Kidney capillary endothelial cell (primary cell): ENCODE data around the gene ACOX1.

ENCODE experiments used
- DNase-seq: peaks from one replicate; pipeline ENCODE4 v3.0.0-alpha.2; 2018; ENCODE audit warnings: low spot score

Gene ACOX1

DNA sequence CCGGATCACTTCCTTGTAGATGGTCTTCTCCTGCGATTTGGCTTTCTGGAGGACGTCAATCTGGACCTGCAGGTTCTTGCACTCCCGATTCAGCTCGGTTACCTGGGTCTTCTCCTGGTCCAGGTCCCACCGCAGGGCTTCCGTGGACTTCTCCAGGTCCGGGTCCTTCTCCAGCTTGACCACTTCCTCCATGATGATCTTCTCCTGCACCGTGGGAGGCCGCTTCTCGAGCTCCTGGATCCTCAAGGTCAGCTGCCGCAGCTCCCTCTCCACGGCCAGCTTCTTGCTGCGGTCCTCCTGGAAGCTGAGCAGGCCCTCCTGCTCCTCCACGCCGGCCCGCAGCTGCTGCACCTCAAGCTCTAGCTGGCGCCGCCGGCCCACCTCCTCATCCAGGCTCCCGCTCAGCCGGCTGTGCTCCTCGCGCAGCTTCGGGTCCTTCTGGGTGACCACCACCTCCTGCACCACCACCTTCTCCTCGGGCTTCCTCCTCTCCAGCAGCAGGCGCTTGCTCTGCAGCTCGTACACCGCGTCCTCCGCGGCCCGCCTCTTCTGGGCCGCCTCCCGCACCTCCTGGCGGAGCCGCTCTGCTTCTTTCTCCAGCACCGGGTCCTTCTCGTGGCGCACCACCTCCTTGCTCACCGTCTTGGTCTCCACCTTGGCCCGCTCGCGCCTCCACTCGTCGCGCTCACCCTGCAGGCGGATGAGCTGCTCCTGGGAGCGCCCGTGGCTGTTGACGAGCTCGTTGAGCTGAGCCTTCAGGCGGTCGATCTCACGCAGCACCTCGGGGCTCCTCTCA is 29.9 kb upstream of the ACOX1 start:
- no peak for DNase-seq

DNA sequence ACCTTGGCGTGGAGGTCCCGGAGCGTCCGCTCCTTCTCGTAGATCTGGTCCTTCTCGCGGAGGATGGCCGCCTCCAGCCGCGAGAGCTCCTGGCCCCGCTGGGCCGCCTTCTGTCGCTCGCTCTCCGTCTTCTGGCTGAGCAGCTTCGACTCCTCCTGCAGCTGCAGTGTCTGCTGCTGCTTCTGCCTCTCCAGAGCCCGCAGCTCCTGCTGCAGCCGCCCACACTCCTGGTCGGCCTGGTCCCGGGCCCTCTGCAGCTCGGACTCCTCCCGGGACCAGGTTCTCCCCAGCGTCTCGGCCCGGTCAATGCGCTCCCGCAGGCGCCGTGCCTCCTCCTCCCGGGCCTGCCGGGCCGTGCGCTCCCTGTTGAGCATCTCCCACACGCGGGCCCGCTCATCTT is 29.2 kb upstream of the ACOX1 start:
- DNase-seq: no peak

DNA sequence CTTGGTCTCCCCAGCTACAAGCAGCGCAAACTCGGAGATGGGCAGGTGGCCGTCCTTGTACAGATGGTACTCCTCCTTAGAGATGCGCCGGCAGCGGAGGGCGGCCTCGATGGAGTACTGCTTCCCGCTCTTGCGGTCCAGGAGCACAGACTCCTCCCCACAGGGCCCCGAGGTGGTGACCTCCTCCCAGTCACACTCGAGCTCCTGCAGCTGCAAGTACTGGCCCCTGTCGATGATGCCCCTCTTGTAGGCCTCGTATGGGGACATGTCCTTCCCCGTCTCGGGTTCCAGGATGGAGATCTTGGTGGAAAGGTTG is 28.8 kb upstream of the ACOX1 start:
- DNase-seq: no peak

DNA sequence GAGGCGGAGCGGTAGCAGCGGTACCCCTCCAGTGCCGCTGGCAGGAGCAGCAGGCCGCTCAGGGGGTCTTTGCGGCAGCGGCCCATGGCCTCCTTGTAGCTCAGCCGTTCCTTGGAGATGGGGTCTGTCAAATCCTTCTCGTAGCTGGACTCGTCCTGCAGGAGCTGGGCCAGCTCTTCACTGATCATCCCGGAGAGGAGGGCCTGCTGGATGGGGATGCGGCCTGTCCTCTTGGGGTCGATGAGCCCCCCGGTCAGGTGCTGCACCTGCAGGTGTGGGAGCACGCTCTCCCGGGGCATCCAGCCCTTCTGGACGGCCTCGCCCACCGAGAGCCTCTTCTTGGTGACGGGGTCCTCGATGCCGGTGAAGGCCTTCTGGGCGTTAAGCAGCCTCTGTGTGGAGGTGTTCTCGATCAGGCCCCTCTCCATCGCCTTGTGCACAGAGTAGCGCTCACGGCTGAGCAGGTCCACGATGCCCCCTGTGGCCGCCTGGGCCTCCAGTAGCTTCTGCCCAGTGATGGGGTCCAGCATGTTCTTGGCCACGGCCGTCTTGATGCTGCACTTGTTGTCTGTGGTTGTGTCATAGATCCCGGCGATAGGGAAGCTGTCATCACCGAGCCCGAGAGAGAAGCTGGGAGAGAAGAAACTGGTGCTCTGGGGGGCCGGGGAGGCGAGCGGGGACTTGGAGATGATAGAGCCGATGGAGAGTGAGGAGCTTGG is 28.3 kb upstream of the ACOX1 start:
- no peak for DNase-seq

DNA sequence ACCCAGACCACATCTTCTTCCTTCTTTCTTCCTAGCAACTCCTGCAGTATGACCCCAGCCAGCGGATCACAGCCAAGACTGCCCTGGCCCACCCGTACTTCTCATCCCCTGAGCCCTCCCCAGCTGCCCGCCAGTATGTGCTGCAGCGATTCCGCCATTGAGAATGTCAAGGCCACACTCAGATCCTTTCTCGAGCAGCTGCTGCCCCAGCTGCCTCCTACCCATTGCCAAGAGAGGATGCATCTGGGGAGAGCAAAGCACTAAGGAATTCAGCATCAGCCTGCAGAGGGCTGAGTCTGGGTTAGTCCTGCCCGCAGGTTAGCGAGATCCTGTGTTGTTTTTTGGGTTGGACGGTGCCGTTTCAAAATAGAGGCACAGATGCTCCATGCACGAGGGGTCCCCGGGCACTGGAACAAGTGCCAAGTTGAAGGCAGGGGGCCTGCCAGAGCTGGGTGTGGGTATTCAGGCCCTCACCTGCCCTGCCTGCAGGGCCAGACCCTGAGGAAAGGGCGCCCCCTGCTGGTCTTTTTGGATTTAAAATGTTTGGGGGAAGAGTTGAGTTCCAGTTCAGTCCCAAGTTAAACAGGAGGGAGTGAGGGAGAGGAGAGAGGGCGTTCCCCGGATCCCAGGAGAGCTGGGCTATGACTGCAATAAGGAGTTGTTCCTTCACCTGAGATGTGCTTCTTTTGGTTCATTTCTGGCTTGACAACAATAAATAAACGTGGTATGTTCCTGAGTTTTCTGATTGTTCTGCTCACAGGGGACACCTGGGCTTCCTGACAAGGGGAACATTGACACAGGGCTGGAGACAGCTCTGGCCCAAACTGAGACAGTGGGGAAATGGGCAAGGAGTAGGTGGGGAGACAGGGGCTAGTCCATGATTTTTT is 26.5 kb upstream of the ACOX1 start:
- peak; percentile 59 for DNase-seq

DNA sequence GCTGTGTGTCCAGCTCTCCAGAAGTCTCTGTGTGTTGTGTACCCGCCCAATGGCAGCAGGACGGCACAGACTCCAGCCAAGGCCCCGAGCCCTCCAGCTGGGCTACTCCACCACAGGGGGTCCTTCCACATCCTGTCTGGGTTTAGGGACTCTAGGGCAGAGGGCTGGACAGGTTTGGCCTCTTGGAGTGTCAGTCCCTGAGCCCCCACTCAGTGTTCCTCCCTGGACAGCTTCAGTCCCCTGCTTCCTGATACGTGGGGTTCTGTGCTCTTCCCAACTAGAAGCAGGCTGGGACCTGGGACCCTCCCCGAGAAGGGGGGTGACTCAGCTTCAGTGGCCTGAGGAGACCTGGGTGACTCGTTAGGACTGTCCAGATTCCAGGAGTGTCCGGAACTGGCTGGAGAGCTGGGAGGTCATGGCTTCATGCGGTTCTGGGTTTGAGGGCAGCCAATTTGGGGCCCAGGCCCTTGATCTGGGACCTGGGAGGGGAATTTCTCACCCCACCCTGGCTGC is 25.8 kb upstream of the ACOX1 start:
- no peak for DNase-seq

DNA sequence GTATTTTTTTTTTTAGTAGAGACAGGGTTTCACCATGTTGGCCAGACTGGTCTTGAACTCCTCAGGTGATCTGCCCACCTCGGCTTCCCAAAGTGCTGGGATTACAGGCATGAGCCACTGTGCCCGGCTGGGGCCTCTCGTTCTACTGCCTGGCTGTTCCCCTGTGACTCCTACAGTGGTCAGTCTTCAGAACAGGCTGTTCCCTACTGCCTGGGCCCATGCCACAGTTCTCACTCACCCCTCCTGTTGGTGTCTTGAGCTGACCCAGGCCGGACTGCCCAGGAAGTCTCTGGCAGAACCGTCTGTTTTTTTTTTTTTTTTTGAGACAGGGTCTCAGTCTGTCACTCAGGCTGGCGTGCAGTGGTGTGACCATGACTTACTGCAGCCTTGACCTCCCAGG is 24.9 kb upstream of the ACOX1 start:
- no peak for DNase-seq

DNA sequence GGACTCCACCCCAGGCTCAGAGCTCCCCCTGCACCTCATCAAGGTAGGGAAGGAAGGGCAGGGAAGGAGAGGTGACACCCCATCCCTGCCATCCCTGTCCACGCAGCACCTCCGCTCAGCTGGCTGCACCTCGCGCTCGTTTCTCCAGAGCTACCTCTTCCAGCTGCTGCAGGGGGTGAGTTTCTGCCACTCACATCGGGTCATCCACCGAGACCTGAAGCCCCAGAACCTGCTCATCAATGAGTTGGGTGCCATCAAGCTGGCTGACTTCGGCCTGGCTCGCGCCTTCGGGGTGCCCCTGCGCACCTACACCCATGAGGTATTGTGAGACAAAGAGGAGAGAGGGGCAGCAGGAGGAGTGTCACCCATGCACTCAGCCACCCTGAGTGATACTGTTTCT is 23.1 kb upstream of the ACOX1 start:
- no peak for DNase-seq

DNA sequence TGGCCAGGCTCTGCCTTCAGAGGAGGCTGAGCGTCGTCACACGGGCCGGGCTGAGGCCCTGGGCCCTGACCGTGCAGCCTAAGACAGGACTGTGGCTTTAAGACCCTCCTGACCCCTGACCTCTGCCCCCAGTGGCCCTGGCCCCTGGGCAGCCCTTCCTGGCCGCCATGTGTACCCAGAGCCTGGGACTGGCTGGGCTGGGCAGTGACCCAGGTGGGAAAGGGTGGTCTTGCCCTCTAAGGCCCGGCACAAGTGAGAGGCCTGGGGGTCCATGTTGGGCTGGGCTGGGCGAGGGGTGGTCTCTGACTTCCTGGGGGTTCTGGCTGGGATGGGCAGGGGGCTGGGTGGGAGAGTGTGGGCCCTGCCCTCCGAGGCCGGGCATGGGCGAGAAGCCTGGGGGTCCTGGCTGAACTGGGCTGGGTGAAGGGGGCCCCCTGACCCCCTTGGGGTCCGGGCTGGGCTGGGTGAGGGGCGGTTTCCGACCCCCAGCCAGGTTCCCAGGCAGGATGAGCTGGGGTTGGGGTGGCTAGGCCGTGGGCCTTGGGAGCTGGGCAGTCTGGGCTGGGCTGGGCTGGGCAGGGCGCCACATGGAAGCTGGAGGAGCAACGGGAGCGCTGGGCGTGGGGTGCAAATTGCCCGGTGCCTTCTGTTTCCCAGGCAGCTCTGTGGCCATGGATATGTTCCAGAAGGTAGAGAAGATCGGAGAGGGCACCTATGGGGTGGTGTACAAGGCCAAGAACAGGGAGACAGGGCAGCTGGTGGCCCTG is 22.0 kb upstream of the ACOX1 start, which contains the start of gene CDK3:
Gene CDK3, plus strand, starts transcription at position 101 of the 767 bp plus-strand sequence. Its CDS starts 571 bp downstream, at position 672.
- no peak for DNase-seq

DNA sequence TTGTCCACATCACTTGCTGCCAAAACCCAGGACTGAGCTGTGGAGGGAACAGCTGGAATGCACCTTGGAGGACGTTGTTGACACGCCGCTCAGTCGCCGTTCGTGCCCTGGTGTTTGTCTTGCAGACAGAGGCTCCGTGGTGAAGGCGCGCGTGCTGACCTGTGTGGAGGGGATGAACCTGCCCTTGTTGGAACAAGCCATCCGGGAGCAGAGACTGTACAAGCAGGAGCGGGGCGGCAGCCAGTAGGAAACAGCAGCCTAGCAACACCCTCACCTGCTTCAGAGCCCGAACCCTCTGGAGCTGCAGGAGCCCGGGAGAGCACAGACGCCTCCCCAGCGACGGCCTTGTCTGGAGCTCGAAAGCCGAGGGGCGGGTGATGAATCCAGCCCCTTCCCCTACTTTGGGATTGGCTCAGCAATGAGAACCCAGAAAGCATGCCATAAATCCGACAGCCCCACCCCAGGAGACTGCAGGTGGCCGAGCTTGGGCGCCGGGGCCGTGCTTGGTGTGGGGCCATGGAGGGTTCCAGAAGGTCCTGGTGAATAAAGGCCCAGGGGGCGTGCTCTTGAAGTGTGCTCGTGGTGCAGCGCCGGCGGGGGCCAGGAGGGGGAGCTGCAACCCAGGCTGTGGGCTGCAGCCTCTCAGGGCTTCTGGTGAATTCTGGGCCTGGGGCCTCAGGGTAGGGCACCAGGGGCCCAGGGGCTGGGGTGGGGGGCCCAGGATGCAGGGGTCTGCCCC is 21.2 kb upstream of the ACOX1 start:
- peak; percentile 38 for DNase-seq

DNA sequence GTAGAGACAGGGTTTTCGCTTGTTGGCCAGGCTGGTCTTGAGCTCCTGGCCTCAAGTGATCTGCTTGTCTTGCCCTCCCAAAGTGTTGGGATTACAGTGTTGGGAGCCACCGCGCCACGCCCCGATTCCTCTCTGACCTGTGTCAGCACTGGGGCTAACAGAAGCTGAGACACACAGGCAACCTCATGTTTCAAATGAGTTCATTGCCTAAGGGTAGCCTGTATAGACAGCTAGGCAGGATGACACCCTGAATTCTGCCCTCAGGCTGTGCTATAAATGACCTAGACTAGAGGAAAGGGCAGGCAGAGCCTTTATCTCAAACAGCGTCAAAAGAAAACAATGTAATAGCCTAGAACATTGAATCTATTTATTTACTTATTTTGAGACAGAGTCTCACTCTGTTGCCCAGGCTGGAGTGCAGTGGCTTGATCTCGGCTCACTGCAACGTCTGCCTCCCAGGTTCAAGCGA is 19.4 kb upstream of the ACOX1 start:
- no peak for DNase-seq

DNA sequence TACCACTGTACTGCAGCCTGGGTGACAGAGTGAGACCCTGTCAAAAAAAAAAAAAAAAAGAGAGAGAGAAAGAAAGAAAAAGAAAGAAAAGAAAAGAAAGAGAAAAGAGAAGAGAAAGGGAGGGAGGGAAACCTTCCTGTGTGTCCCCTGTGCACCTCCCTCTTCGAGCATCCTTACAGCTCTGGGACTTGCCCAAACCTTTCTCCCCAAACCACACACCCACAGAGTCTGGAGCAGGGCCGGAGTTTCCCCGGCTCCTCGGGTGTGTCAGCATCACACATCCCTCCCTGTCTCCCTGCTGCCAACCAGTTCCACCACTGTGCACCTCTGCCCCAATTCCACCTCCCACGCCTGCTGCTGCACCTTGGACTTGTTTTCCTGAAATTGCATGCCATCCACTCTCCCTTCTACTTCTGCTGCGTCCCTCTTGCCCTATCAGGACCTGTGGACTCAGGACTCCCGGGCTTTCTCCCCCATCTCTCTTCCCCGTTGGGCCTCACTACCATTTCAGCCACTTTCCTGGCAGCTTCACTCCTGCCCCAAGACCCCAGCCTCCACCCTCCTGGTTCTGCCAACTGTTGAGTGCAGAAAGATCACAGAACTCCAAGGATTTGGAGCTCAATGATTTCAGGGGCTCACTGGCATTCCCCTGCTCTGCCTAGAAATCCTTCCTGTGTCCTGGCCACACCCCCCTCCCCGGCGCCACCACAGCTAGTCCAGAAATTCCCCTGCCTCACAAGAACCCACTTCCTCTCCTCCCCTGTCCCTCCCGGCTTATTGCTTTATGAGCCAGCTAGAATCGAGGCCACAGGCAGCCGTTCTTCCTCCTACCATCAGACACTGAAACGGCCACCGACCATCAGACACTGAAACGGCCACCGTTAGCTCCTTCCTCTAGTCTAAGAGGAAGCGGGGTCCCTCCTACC is 18.0 kb upstream of the ACOX1 start:
- DNase-seq: peak; percentile 36

DNA sequence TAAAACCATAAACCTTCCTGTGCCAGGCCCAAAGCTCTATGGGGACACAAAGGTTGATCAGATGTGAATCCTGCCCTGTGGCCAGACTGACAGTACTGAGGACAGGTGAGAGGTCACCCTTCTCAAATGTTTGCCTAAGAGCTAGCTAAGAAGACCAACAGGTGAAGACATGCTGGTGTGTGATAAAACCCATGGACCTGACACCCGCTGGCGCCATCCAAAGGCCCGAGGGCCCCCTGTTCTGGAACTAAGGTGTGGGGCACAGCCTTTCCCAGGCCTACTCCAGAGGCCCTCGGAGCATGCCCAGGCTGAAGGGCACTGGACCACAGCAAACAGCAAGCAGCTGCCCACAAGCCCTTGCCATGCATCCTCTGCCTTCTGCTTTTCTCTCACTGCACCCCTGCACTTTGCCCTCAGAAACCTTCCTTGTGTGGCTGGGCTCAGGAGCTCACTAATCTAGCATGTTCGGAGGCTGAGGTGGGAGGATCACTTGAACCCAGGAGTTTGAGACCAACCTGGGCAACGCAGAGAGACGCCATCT is 16.5 kb upstream of the ACOX1 start:
- no peak for DNase-seq

DNA sequence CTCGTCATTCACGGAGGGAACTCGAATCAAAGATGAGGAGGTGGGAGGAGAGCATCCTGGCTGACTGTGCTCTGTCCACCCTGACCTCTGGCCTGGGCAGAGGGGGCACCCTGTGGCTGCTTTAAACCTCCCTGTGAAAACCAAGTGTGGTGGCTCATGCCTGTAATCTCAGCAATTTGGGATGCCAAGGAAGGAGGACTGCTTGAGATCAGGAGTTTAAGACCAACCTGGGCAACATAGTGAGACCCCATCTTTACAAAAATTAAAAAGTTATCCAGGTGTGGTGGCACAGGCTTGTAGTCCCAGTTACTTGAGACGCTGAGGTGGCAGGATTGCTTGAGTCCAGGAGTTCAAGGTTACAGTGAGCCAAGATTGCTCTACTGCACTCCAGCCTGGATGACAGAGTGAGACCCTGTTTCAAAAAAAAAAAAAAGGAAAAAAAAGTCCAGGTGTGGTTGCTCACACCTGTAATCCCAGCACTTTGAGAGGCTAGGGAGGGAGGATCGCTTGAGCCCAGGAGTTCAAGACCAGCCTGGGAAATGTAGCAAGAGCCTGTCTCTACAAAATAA is 15.9 kb upstream of the ACOX1 start:
- no peak for DNase-seq

DNA sequence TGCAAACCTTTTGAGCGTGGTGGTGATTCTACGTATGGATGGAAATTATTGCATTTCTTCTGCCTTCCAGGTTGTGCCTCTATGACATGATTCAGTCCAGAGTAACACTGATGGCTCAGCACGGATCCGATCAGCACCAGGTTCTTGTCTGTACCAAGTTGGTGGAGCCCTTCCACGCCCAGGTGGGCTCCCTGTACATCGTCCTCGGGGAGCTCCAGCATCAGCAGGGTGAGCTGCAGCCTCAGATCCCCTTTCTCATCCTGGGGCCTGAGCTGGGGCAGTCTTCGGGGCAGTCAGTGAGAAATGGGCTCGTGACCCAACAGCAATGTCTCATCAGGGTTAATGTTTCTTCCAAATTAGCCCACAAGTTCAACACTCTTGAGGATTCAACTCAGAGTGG is 12.4 kb upstream of the ACOX1 start:
- DNase-seq: no peak

DNA sequence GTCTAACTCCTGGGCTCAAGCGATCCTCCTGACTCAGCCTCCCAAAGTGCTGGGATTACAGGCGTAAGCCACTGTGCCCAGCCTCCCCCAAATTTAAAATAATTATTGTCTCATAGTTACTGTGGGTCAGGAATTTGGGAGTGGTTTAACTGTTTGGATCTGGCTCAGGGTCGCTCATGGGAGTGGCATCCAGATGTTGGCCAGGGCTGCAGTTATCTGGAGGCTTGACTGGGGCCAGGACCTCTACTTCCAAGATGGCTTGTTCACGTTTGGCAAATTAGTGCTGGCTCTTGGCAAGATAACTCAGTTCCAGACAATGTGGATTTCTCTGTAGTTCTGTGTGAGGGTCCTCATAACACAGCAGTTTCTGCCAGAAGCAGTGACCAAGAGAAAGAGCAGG is 8.1 kb upstream of the ACOX1 start:
- no peak for DNase-seq

DNA sequence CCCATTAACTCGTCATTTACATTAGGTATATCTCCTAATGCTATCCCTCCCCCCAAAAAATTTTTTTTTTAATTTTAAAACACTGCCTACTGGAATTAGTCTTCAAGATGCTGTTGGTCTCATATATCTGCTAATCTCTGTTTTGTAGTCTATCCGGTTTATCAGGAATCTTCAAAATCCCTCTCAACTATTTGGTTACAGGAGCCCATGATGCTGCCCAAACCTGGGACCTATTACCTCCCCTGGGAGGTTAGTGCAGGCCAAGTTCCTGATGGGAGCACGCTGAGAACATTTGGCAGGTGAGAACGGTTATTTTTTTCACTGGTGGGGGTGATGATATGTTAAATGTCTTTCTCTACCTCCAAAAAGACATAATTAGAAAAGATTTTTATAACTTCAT is 7.0 kb upstream of the ACOX1 start:
- DNase-seq: no peak

DNA sequence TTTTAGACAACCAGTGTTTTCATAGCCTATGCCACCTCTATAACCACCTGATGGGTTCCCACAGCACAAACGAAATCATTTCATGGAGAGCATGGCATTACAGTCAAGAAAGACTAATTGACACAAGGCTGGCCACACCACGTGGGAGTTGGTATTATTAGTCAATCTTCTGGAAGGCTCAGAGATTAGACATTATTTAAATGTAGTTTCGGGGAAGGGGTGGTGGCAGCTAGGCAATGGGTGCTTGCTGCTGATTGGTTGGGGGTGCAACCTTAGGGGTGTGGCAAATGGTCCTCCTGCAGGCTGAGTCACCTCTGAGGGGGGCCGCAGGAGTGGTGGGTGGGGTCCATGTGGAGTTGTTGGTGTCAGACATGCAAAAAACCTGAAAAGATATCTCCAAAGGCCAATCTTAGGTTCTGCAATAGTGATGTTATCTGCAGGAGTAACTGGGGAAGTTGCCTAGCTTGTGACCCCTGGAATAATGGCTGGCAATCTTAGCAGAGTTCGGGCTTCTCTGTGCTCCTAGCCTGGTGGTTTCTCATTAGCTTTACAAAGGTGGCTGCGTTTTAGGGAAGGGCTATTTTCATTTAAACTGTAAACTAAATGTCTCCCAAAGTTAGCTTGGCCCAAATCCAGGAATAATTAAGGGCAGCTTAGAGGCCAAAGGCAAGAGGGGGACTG is 4.7 kb upstream of the ACOX1 start:
- no peak for DNase-seq
